Endometrial microvascular endothelial cells (primary cell): ENCODE data around the gene THOC1. TPM values are rescaled to one million over a fixed set of nuclear protein-coding genes. Genes with fewer than 3 reads are reported as not detected.
"Not testable (repeated sequence)": the region's sequence is repeated elsewhere in the genome, so short reads cannot be mapped to it uniquely, and the experiment has no call there.

Source experiments
- in situ Hi-C: cut with HindIII; loops from 2 replicates; pipeline ENCODE4 v1.10.0; 2017; ENCODE audit warnings: low sequenced_read_pairs, low pct_unique_long_range_greater_than_20kb; ENCODE audit errors: inconsistent ontology term
- total RNA-seq: library from RNA; depleted of rRNA; stranded (reverse); fragments of >200 nt; gene quantifications from one replicate; pipeline ENCODE4 v1.2.3, GENCODE V29; 2015; ENCODE audit errors: inconsistent ontology term

Gene THOC1, protein sequence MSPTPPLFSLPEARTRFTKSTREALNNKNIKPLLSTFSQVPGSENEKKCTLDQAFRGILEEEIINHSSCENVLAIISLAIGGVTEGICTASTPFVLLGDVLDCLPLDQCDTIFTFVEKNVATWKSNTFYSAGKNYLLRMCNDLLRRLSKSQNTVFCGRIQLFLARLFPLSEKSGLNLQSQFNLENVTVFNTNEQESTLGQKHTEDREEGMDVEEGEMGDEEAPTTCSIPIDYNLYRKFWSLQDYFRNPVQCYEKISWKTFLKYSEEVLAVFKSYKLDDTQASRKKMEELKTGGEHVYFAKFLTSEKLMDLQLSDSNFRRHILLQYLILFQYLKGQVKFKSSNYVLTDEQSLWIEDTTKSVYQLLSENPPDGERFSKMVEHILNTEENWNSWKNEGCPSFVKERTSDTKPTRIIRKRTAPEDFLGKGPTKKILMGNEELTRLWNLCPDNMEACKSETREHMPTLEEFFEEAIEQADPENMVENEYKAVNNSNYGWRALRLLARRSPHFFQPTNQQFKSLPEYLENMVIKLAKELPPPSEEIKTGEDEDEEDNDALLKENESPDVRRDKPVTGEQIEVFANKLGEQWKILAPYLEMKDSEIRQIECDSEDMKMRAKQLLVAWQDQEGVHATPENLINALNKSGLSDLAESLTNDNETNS
- 31.3 TPM for total RNA-seq

DNA sequence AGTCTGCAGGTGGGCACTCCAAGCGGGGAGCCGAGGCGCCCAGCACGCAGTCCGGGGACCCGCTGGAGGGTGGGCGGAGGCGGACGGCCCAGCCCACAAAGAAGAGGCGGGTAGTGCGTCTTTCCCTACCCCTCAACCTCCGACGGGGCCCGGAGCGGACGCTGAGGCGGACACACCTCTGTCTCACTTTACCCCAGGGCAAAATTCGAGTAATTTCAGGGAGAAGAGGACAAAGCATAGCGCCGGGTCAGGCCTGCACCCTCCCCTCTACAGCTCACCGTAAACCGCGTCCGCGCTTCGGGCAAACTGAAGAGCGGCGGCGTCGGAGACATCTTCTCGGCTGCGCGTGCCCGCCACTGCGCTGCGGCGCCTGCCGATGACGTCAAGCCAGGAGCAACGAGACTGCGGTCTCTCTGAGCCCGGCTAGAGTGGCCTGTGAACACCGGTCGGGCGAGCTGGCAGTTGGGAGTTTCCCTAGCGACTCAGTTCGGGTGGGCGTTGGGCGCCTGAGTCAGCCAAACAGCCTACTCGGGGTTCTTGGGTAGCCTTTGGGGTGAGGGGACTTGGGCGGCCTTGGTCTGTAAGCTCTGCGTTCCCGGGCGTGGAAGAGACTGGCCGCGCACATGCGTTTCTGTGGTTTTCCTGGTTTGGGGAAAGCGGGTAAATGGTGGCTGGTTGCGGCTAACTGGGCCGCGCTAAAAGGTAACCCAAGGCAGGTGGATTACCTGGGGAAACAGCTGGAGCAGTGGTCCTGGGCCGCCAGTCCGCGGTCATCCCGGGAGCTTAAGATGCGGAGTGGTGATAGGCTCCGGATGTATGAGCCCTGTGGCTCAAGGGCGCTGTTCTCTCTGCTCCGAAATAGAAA lies at the start of gene THOC1:
TSS of gene THOC1 (minus strand) at position 360 of the 865 bp plus-strand sequence. CDS start at position 332, 28 bp downstream.
- in situ Hi-C loops: no loop called here

DNA sequence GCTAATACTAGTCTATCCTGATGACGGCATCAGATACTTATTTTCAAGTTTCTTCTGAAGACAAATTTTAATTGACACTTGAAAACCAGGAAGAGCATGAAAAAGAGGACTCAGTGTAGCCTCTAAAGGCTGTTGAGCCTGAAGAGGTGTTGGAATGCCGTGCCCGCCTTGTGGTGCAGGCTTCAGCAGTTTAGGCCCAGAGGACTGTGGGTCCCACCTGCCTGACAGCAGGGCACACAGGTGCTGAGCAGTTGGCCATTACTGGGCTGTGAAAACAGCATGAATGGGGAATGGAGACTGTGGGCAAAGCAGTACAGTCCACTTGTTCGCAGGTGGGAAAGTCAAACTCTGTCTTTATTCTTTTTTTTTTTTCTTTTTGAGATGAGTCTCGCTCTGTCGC lies 49.8 kb upstream of the THOC1 start:
- in situ Hi-C loops: no loop called here

DNA sequence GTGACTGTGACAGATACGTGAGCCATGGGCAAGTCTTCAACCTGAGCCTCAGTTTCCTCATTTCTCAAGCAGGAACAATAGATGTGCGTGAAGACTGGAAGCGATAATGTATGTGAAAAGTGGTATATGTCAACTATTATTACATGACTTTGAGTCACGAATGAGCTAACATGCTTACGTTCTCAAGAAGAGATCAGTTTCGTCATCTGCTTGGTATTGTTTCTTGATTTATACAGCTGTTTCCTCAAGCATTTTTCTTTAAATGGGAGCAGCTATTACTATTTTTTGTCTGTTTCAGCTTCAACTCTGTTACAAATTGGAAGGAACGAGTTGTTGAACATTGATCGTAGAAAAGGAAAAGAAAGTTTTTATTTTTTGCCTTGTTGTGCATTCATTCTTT lies 48.5 kb upstream of the THOC1 start:
- in situ Hi-C loops: no loop called here

DNA sequence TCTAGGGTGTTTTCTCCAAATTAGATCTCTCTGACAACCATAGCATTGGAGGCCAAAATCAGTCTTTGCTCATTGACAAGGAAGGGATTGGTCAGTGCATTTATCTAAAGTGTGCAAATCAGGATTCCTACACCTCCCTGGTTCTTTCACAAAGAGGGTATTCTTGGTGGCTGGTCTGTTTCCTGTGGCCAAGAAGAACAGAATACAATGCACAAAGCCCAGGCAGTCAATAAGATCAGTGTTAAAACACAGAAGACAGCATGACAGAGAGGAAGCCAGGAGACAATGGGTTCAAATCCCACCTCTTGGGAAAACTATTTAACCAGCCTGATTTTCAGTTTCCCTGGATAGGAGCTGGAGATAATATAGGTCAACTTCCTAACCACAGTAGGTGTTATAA lies 46.1 kb upstream of the THOC1 start:
- in situ Hi-C loops: no loop called here

DNA sequence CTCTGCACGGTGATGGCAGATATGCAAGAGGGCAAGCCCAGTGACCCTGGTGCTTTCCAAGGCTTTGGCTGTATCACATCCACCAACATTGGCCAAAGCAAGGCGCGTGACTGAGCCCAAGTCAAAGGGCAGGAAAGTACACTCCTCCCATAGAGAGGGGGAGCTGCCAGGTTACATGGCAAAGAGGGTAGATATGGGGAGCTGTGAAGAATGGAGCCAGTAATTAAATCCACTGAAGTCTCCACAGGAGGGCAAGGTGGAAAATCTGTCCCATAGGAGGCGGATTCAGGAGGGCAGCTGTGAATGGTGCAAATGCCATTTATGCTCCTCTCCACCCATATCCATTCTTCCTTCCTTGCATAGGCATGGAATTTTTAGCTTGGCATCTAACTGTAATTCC lies 44.6 kb upstream of the THOC1 start:
- in situ Hi-C loops: no loop called here

DNA sequence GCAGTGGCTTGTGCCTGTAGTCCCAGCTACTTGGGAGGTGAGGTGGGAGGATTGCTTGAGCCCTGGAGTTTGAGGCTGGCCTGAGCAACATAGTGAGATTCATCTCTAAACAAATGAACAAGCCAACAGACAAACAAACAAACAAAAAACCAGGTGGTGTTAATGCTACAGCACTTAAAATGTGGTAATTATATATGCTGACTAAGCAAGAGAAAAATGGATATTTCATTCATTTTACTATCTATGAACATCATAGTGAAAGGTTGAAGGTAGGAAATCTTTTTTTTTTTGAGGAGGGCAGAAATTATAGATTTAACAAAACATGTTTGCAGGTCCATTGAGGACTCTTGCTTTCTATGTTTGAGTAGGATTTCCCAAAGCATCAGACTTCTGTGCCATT lies 42.2 kb upstream of the THOC1 start:
- in situ Hi-C loops: no loop called here

DNA sequence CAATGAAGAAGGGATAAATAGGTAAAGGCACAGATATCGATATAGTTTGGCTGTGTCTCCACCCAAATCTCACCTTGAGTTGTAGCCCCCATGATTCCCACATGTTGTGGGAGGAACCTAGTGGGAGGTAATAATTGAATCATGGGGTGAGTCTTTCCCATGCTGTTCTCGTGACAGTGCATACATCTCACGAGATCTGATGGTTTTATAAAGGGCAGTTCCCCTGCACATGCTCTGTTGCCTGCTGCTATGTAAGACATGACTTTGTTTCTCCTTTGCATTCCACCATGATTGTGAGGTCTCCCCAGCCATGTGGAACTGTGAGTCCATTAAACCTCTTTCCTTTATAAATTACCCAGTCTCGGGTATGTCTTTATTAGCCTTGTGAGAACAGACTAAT lies 40.2 kb upstream of the THOC1 start:
- in situ Hi-C loops: not testable (repeated sequence)

DNA sequence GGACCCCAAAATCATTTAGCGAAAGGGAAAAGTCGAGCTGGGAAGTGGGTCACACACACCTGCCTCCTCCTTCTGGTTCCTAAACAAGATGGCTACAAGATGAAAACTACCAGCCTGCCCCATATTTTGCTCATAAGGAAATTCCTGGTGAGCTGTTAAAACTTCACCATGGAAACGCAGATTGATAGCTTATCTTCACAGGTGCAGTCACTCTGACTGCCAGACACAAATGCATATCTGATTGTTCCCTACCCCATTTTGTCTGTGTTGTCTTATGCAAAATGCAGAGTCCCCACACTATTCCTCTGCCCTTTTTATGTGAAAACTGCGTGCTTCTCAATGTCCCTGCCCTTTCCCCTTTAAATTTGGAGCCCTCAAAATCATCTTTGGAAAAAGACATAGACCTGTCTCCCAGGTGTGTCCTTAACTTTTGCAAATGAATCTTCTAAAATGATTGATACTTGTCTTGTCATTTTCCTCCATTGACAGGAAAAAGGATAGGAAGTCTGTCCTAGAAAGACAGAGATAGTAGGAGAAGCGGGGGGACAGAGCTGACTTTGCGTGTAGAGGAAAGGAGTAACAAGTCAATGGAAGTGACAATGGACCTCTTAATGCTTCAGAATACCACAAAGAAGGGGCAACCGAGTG lies 38.9 kb upstream of the THOC1 start:
- in situ Hi-C loops: no loop called here

DNA sequence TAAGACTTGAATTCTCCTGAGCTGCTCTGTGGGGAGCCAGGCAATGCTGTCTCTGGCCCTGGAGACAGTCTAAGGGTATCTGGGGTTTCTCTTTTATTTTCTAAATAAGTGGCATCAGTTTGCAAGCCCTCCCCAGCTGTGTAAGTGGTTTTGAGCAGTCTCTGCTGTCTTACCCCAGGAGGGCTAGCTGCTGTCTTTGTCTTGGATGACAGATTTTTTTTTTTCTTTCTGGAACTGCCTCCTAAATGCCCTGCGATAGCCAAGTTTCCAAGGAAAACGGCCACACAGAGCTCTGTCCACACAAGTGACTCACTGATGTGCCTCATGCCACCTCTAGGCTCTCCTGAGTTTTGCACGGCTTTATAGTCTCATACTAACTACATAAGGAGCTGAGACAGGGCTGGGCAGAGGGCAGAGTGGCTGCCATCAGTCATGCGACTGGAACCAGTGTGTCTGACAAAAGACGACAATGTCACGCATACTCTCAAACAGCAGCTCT lies 37.2 kb upstream of the THOC1 start:
- in situ Hi-C loops: no loop called here

DNA sequence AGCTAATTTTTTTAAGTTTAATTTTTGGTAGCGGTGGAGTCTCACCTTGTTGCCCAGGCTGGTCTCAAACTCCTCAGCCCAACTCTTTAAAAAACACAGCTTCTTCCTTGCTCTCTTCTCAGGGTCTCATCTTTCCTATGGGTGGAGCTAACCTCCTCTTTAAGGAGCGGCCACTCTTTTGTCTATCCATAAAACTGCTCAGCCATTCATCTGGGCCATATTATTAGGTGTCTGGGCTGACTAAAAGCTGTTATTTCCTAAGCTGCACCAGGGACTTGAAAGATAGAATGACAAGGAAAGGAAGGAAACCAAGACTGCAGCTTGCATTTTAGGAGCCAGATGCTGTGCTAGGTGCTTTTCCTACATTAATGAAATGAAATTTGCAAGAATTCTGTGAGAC lies 35.8 kb upstream of the THOC1 start:
- in situ Hi-C loops: no loop called here

DNA sequence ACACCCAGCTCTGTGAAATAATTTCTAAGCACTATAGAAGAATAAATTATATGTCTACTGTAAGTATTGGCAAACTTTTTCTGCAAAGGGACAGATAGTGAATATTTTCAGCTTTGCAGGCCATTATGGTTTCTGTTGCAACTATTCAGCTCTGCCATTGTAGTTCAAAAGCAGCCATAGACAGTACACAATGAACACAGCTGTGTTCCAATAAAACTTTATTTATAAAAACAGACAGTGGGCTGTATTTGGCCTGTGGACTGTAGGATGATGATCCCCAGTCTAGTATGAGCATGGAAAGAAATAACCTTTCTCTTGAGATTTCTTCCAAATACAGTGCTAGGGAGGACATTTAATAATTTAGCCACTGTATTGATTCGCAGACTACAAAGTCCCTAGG lies 35.2 kb upstream of the THOC1 start:
- in situ Hi-C loops: no loop called here

DNA sequence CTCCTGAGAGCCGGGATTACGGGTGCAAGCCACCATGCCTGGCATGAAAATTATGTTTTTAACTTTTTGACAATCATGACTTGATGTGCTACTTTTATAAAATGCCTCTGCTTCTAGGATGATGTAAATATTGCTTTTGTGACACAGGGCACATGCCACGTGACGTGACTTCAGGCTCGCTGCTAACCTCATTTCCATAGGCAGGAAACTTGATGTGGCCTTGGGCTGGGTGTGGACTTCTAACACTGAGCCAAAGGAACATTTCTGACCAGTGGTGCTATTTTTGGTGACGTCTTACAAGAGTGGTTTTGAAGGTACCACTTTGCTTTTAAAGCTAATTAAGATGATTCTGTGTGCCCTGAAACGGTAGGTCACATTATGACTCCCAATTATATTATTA lies 34.2 kb upstream of the THOC1 start:
- in situ Hi-C loops: no loop called here

DNA sequence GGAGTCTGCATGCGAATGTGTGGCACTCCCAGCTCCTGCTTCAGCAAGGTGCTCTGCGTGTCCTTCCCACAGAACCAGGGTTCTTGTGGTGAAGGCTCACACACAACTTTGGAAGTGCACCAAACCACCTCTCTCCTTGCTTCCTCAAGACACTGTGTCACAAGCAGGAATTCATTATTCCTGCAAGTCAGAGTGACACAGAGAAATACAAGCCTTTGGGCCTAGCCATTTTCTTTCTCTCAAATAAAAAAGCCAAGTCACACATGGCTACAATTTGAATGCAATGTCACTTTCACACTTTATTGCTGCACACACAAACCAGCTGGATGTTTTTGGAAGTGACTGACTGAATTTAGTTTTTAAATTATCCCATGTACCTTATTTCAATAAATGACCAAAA lies 30.1 kb upstream of the THOC1 start:
- in situ Hi-C loops: no loop called here

DNA sequence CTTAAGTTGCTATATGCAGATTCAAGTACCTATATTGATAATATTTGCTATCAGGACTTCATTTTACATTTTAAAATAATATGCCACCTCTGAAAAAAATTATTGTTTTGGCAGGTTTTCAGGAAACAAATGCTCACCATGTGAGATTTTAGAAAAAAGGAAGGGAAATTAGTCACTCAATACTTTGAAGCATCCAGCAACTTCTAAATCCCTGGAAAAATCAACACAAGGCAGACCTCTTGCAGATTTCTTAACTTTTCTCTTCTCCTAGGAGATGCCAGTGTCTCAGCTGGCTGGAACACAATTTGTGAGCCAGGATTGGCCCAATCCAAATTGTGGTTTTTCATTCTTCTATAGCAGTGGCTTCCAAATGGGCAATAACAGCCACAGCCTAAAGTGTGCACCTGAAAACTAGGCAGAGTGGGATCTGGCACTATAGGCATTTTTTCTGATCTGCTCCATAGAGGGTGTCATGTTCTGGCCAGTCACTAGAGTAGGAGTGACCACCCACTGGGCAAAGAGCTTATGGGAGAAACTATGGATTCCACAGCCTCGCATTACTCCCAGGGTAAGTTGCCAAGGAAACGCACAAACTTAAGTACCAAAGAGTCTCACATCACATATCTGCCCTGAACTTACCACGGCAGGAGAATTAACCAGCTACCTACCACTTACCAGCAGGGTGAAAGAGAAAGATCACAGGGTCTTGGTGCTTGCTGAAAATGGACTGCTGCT lies 28.1 kb upstream of the THOC1 start:
- in situ Hi-C loops: no loop called here

DNA sequence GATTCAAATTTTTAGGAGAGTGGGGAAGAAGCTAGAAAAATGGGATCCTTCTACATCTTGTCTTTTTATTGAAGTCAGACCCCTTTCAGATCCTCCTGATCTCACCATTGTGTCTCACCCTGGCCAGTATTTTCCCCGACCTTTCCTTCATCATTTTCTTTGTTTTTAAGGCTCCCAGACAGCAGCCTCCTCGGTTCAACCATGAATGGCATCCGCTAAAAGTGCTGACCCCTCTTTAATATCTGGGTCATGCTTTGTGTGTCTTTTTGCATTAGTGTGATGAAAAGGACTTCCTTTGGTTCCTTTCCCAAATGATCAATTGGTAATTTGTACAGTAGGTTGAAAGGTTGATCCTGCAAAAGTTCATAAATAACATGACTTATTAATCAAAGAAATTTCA lies 26.7 kb upstream of the THOC1 start:
- in situ Hi-C loops: no loop called here

DNA sequence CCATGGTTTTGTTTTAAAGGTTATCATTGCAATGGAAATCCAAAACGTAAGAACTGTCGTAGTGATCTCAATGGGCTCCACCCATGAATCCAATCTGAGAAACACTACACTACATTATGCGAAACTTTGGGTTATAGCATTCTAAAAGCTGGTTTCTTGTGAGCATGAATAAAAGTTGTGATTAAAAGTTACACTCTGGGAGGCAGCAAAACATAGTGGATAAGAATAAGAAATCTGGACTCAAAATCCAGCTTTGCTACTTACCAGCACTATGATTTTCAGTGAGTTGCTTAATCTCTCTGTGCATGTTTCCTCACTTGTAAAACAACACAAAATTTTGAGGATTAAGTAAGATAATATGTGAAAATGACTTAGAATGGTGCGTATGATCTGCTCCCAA lies 25.7 kb upstream of the THOC1 start:
- in situ Hi-C loops: no loop called here

DNA sequence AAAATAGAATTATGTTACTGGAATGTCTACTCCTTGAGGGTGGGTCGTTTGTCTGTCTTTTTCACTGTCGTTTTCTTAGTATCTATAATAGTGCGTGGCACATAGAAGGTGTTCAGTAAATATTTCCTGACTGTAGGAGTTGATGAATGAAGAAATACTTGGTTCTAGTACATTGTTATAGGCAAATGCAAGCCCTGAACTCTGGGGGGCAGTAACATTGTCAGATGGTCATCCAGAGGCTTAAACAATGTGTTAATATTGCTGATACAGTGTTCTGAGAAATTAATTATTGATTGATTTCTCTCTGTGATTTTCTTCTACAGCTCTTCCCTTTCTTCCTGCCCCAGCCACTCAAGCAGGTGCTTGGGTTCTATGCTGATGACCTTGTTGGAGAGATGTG lies 24.4 kb upstream of the THOC1 start:
- in situ Hi-C loops: no loop called here

DNA sequence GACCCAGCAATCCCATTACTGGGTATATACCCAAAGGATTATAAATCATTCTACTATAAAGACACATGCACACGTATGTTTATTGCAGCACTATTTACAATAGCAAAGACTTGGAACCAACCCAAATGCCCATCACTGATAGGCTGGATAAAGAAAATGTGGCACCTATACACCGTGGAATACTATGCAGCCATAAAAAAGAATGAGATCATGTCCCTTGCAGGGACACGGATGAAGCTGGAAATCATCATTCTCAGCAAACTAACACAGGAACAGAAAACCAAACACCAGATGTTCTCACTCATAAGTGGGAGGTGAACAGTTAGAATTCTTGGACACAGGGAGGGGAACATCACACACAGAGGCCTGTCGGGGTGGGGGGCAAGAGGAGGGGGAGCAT lies 22.1 kb upstream of the THOC1 start:
- in situ Hi-C loops: not testable (repeated sequence)
